GM23248 (cell line): ENCODE data around the gene TNIK.

Experiments used
- EZH2 ChIP-seq: fragments of 200-600 bp; sonication (generic); IDR thresholded peaks from 2 replicates; pipeline ENCODE4 v1.6.1; 2018; ENCODE audit warnings: antibody characterized with exemption, mild to moderate bottlenecking; ENCODE audit not compliant: insufficient read depth, poor library complexity, severe bottlenecking
- EZH2phosphoT487 ChIP-seq: fragments of 200-600 bp; sonication (generic); IDR thresholded peaks from 2 replicates; pipeline ENCODE4 v1.6.1; 2018; ENCODE audit warnings: antibody characterized with exemption, moderate library complexity, mild to moderate bottlenecking, low read depth; ENCODE audit not compliant: insufficient read depth

GRCh38 chr3:171346019-171346418, 114.2 kb downstream of the TNIK start:
- TF ChIP-seq EZH2, result no peak
- TF ChIP-seq EZH2phosphoT487, result no peak
